ENCODE data around the gene MAPK10.

DNA sequence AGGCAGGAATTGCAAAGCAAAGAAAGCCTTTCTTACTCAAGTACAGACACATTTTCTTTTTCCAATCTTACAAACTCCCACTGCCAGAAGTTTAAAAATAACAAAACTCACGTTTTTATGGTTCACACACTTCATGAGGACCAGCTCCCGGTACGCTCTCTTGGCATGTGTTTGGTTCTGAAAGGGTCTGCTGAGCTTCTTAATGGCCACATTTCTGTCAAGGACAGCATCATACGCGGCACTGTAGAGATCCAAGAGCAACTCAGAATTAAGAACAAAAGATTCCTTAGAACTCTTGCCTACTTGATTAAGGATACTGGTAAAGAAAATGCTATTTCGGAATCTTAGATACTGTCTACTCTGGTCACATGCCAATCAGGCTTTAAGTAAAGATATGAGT, 252.7 kb downstream of the MAPK10 start:
- TF ChIP-seq, protein P1, sequence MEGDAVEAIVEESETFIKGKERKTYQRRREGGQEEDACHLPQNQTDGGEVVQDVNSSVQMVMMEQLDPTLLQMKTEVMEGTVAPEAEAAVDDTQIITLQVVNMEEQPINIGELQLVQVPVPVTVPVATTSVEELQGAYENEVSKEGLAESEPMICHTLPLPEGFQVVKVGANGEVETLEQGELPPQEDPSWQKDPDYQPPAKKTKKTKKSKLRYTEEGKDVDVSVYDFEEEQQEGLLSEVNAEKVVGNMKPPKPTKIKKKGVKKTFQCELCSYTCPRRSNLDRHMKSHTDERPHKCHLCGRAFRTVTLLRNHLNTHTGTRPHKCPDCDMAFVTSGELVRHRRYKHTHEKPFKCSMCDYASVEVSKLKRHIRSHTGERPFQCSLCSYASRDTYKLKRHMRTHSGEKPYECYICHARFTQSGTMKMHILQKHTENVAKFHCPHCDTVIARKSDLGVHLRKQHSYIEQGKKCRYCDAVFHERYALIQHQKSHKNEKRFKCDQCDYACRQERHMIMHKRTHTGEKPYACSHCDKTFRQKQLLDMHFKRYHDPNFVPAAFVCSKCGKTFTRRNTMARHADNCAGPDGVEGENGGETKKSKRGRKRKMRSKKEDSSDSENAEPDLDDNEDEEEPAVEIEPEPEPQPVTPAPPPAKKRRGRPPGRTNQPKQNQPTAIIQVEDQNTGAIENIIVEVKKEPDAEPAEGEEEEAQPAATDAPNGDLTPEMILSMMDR (IDR thresholded peaks at IDR 0.05) = no peak
- no peak for TF ChIP-seq ZFX (IDR thresholded peaks at IDR 0.05; ENCODE audit: borderline replicate concordance)

Data from 22Rv1 (cell line).